Stimulated activated CD4-positive, alpha-beta T cell treated with anti-CD3 and anti-CD28 coated beads, Interleukin-15, amount 100 ng/mL, for 1 hour (primary cell): Measurements from ENCODE around the gene LRFN5.
"Not testable (repeated sequence)": the region's sequence is repeated elsewhere in the genome, so short reads cannot be mapped to it uniquely, and the experiment has no call there.

ENCODE experiments used
- DNase-seq, 2 donors: peaks; one replicate each; pipeline ENCODE4 v3.0.0-alpha.2; 2020; ENCODE audit warnings: low read depth in 1 of 2, low spot score in 1 of 2

Gene LRFN5

GRCh38 chr14:41636492-41637392 lies 30.1 kb downstream of the LRFN5 start:
- DNase-seq, result no peak

DNA sequence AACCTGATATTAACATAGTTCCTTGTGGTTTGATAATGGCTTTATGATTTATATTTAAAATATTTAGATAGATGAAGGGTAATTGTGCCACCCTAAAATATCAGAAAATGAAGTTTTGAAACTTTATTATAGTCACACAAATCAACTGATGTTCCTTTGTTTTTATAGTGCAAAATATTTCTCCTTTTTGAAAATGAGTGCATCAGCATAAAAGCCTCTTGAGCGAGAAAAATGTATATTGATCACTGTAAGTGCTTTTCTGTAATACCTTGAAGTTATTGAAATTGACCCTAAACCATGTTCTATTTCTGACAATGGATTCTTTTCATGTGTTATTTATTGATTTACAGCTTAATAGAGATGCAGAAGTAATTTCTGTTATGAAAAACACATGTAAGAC lies 35.0 kb downstream of the LRFN5 start:
- DNase-seq, result no peak

GRCh38 chr14:41642367-41642766 lies 35.7 kb downstream of the LRFN5 start:
- no peak for DNase-seq

- no peak for DNase-seq
Observed at GRCh38 chr14:41642789-41643188, 36.1 kb downstream of the LRFN5 start.

DNA sequence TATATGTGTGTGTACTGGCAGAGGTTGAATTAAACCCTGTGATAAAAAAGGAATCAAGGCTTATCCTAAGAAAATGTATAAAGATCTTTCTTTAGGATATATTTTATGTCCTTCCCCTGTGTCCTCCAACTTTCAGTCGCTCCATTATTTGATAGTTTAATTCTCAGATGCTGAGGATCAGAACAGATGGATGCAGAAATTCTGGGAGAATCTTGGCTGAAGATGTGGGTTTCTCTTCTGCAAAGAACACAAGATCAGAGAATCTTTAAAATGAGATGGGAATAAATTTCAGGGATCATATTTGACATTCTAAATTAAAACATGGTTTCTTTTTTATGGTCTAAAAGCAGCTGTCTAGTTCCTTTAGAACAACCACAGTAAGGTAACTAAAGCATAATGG lies 37.9 kb downstream of the LRFN5 start:
- no peak for DNase-seq

GRCh38 chr14:41650802-41651201 lies 44.1 kb downstream of the LRFN5 start:
- no peak for DNase-seq

GRCh38 chr14:41654196-41654595 lies 47.5 kb downstream of the LRFN5 start:
- no peak for DNase-seq

- DNase-seq, result no peak
Observed at GRCh38 chr14:41662780-41663472, 56.2 kb downstream of the LRFN5 start.

GRCh38 chr14:41663473-41663850 lies 56.8 kb downstream of the LRFN5 start:
- no peak for DNase-seq

DNA sequence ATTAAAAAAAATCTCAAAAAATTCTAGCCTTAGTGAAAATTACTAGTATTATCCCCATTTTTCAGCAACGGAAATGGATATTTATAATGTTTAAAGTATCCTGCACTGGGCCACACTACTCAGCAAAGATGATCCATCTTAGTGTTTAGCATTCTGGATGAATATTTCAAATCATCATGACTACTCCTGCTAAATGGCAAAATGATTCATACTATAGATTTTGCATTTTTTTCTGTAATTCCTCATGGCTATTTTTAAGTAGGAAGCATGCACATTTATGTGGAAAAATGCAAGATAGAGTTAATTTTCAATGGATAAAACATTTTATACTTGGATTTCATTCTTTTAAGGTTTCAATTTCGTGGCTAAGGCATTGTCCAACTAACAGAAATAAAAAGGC lies 59.6 kb downstream of the LRFN5 start:
- no peak for DNase-seq

DNA sequence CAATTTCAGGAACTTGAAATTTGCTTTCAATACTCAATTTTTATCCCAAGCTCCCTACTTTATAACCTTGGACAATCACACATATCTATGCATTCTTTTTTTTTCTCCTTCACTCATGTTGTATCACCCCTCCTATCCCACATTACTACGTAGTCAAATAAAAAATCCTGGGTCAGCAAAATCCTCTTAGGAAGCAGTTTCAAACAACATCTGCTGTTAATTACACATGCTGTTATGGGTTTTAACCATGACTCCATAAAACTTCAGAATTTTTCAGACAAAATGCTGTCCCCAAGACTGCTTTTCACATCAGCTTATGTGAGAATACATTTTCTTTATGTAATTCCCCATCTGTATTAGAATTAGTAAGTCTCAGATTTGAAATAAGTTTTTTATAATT lies 61.7 kb downstream of the LRFN5 start:
- DNase-seq, result no peak

- not testable (repeated sequence) for DNase-seq
Observed at GRCh38 chr14:41673601-41674000, 66.9 kb downstream of the LRFN5 start.

DNA sequence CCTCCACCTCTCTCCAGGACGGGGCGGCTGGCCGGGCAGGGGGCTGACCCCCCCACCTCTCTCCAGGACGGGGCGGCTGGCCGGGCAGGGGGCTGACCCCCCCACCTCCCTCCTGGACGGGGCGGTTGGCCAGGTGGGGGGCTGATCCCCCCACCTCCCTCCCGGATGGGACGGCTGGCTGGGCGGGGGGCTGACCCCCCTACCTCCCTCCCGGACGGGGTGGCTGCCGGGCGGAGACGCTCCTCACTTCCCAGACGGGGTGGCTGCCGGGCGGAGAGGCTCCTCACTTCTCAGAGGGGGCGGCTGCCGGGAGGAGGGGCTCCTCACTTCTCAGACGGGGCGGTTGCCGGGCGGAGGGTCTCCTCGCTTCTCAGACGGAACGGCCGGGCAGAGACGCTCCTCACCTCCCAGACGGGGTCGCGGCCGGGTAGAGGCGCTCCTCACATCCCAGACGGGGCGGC lies 67.9 kb downstream of the LRFN5 start:
- DNase-seq, result not testable (repeated sequence)

DNA sequence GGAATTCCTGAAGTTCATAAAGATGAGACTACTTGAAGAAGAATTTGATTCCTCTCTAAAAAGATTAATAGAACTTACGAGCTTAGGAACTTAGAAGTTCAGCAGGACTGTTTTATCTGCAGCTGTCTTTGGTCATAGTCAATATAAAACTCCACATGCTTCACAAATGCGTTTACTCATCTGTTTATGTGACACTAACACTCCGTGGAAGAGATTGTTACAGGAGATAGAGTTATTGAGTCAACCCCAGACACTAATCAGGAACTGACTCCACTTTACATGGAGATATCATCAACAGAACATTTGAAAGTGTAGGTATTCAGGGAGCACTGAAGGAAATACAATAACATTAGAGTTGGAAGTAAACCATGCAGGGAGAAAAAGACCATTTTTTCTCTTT lies 92.8 kb downstream of the LRFN5 start:
- DNase-seq, result no peak

- no peak for DNase-seq
Observed at GRCh38 chr14:41718477-41719166, 111.9 kb downstream of the LRFN5 start.

GRCh38 chr14:41739203-41739602 lies 132.5 kb downstream of the LRFN5 start:
- DNase-seq, result no peak

- DNase-seq, result no peak
Observed at GRCh38 chr14:41743140-41743539, 136.5 kb downstream of the LRFN5 start.

DNA sequence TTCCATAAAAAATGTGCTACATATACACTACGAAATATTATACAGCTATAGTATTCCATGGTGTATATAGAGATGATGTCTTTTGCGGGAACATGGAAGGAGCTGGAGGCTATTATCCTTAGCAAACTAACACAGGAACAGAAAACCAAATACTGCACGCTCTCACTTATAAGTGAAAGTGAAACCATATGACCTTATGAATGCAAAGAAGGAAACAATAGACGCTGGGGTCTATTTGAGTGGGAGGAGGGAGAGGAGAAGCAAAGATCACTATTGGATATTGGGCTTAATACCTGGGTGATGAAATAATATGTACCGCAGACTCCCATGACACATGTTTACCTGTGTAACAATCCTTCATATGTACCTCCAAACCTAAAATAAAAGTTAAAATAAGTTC lies 142.8 kb downstream of the LRFN5 start:
- DNase-seq, result no peak

DNA sequence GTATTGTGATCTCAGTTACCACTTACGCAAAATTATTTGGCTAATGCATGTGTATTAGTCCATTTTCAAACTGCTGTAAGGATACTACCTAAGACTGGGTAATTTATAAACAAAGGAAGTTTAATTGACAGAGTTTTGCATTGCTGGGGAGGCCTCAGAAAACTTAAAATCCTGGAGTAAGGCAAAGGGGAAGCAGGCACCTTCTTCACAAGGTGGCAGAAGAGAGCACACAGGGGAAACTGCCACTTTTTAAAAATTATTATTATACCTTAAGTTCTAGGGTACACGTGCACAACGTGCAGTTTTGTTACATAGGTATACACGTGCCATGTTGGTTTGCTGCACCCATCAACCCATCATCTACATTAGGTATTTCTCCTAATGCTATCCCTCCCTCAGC lies 143.9 kb downstream of the LRFN5 start:
- not testable (repeated sequence) for DNase-seq

- DNase-seq, result no peak
Observed at GRCh38 chr14:41758011-41758665, 151.5 kb downstream of the LRFN5 start.

DNA sequence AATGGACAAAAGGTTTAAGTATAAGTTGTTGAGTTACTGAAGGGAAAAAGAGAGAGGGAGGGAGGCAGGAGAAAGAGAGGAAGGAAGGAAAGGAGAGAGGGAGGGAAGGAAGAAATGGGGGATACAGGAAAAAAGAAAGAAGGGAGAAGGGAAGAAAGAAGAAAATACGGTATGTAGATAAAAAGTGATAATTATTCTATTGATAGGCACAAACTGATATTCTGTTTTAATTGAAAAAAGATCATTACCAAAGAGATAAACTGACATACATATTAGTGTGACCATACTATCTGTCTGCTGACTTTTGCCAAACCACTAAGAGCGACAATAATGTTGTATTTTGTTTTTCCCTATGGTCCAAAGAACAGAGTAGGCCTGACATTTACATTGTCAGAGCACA lies 154.5 kb downstream of the LRFN5 start:
- no peak for DNase-seq
